HG03066 (cell line): ENCODE measurements around the gene PCDHGB1.
"Not testable (repeated sequence)": the region's sequence is repeated elsewhere in the genome, so short reads cannot be mapped to it uniquely, and the experiment has no call there.

Experiments
- ATAC-seq: cut with Tn5 transposase; IDR thresholded peaks from one replicate; pipeline ENCODE4 v1.9.1; 2021; ENCODE audit warnings: low read depth; ENCODE audit not compliant: unreplicated experiment

PCDHGB1 gene

GRCh38 chr5:141349917-141350619 lies at the start of gene PCDHGB1:
TSS of gene PCDHGB1 (plus strand) at chr5:141350099. CDS start at chr5:141350261, 162 bp downstream.
- ATAC-seq = no peak

- ATAC-seq = no peak
Observed at GRCh38 chr5:141303756-141304155, 46.1 kb upstream of the PCDHGB1 start, which contains the start of gene SLC25A2. TSS of gene SLC25A2 (minus strand) at chr5:141304049. CDS start at chr5:141303865, 184 bp downstream.

GRCh38 chr5:141306630-141307029 lies 43.3 kb upstream of the PCDHGB1 start:
- no peak for ATAC-seq

GRCh38 chr5:141313711-141314110 lies 36.2 kb upstream of the PCDHGB1 start:
- no peak for ATAC-seq

- ATAC-seq = not testable (repeated sequence)
Observed at GRCh38 chr5:141316963-141317362, 32.9 kb upstream of the PCDHGB1 start.

- ATAC-seq = no peak
Observed at GRCh38 chr5:141319202-141319601, 30.7 kb upstream of the PCDHGB1 start.

- no peak for ATAC-seq
Observed at GRCh38 chr5:141319699-141320098, 30.2 kb upstream of the PCDHGB1 start.

- ATAC-seq = peak; percentile 93
Observed at GRCh38 chr5:141320225-141321169, 29.4 kb upstream of the PCDHGB1 start, which contains the start of gene TAF7. TSS of gene TAF7 (minus strand) at chr5:141320784. CDS start at chr5:141320044, 740 bp downstream.

- no peak for ATAC-seq
Observed at GRCh38 chr5:141322261-141322660, 27.6 kb upstream of the PCDHGB1 start.

GRCh38 chr5:141326088-141326854 lies 23.6 kb upstream of the PCDHGB1 start:
- peak; percentile 62 for ATAC-seq

GRCh38 chr5:141328231-141328630 lies 21.7 kb upstream of the PCDHGB1 start:
- no peak for ATAC-seq

- peak; percentile 52 for ATAC-seq
Observed at GRCh38 chr5:141330299-141331080, 19.4 kb upstream of the PCDHGB1 start, which contains the start of gene PCDHGA1. TSS of gene PCDHGA1 (plus strand) at chr5:141330514.

GRCh38 chr5:141332571-141332970 lies 17.3 kb upstream of the PCDHGB1 start:
- not testable (repeated sequence) for ATAC-seq

GRCh38 chr5:141338538-141339306 lies 11.2 kb upstream of the PCDHGB1 start, which contains the start of gene PCDHGA2:
TSS of gene PCDHGA2 (plus strand) at chr5:141338760.
- no peak for ATAC-seq

- ATAC-seq = not testable (repeated sequence)
Observed at GRCh38 chr5:141340781-141341354, 9.0 kb upstream of the PCDHGB1 start.

- no peak for ATAC-seq
Observed at GRCh38 chr5:141342773-141343172, 7.1 kb upstream of the PCDHGB1 start.

GRCh38 chr5:141343242-141343952 lies 6.5 kb upstream of the PCDHGB1 start, which contains the start of gene PCDHGA3:
TSS of gene PCDHGA3 (plus strand) at chr5:141343829. CDS start at chr5:141344034, 205 bp downstream.
- ATAC-seq = no peak
